Activated naive CD4-positive, alpha-beta T cell treated with anti-CD3 and anti-CD28 coated beads, Interleukin-2, amount 10 ng/mL, durations not matched to agents 5 hours and 36 hours (primary cell): Measurements from ENCODE around the gene AKT1. TPM values are rescaled to one million over a fixed set of nuclear protein-coding genes. Genes with fewer than 3 reads are reported as not detected.

ENCODE experiments used
- total RNA-seq, 2 experiments: library from RNA; stranded (reverse); gene quantifications; one replicate each; pipeline ENCODE4 v1.2.3, GENCODE V29; 2021

The AKT1 gene
- 100 to 1,000 TPM; 137 to 139 TPM for total RNA-seq

DNA sequence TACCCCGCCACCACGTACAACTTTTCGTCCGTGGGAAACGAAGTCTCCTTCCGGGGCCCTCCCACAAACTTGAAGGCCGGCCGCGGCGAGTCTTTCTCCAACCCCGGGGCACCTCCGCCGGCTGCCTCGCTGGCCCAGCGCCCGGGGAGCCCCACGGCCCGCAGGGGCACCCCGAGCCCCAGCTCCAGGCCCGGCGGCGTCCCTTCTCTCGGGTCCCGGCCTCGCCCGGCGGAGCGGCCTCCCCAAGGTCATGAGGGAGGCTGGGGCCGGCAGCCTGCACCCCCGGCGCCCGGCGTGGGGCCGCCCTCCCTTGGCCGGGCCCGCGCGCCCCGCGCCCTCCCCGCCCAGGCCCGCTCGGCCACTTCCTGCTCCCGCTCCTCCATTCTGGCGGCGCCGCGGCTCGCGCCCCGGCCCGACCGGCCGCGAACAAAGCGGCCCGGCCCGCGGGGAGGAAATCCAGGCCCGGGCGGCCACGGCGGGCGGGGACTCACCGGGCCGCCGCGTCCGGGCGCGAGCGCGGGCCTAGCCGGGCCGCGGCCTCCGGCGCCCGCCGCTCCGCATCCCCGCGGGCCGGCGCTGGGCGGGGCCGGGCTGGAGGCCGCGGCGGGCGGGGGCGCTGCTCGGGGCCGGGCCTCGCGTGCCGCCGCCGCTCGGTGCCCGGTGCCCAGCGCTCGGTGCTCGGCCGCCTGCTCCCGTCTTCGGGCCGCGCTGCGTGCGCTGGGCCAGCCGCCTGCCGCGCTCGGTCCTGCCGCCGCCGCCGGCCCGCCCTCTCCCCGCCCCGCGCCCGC, at the start of gene AKT1:
AKT1 (minus strand) TSS at position 756 of the 788 bp plus-strand sequence. CDS start 3,105 bp downstream, outside the sequence.

DNA sequence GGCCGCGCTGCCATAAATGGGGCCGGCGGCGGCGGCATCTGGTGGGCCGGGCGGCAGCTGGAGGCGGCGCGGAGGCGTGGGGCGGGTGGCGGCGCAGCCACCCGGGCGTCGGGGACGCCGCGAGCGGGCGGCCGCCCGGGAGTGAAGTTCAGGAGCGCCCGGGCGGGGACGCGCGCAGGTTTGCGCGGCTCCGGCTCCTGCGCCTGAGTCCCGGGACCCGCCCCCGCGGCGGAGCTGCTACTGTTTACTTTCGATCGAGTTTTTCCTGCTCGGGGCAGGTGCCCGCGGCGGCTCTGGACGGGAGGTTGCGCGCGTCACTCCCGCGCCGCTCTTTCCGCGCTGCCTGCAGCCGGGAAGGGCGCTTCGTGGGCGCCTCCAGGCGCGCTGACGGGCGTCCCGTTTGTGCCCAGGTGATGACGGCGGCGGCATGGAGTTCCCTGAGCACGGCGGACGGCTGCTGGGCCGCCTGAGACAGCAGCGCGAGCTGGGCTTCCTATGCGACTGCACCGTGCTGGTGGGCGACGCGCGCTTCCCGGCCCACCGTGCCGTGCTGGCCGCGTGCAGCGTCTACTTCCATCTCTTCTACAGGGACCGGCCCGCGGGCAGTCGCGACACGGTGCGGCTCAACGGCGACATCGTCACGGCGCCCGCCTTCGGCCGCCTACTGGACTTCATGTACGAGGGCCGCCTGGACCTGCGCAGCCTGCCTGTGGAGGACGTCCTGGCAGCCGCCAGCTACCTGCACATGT, 5.4 kb upstream of the AKT1 start, which contains the start of gene ZBTB42:
ZBTB42 (plus strand) TSS at position 331 of the 749 bp plus-strand sequence; CDS start at position 428, 97 bp downstream.

GRCh38 chr14:104752735-104753527, 42.6 kb downstream of the AKT1 start, which contains the start of gene SIVA1:
TSS of gene SIVA1 (plus strand) at chr14:104753147. CDS start at chr14:104753202, 55 bp downstream.

GRCh38 chr14:104723651-104724406, 71.7 kb downstream of the AKT1 start, which contains the start of gene ADSS1:
TSS of gene ADSS1 (plus strand) at chr14:104724229. CDS start at chr14:104724271, 42 bp downstream.

Other genes with a start within 250 kb of the AKT1 start
- not detected for gene C14orf180, start 216.0 kb downstream of the AKT1 start, total RNA-seq
- not detected for gene TMEM179, start 191.0 kb downstream of the AKT1 start, total RNA-seq
- 100 to 1,000 TPM; 208 to 216 TPM for gene INF2, start 106.1 kb downstream of the AKT1 start, total RNA-seq
- gene ADSS1, start 71.5 kb downstream of the AKT1 start, total RNA-seq: under 1 TPM; 0.51 to 0.96 TPM
- 10 to 100 TPM; 76.5 to 84.2 TPM for gene SIVA1, start 42.6 kb downstream of the AKT1 start, total RNA-seq
- gene ZBTB42, start 5.4 kb upstream of the AKT1 start, total RNA-seq: 1 to 10 TPM; 5.1 to 5.6 TPM
- 1 to 10 TPM; 4.7 to 4.9 TPM for gene CEP170B, start 69.5 kb upstream of the AKT1 start, total RNA-seq
- gene PLD4, start 129.1 kb upstream of the AKT1 start, total RNA-seq: not detected
- under 1 TPM in 1 of 2 experiments, not detected in 1; 0.07 TPM for gene AHNAK2, start 182.6 kb upstream of the AKT1 start, total RNA-seq
- under 1 TPM; 0.43 to 0.48 TPM for gene CLBA1, start 190.0 kb upstream of the AKT1 start, total RNA-seq
- 10 to 100 TPM; 39.9 to 42.4 TPM for gene CDCA4, start 225.3 kb upstream of the AKT1 start, total RNA-seq